ENCODE data around the gene ASCL3. TPM values are rescaled to one million over a fixed set of nuclear protein-coding genes. Genes with fewer than 3 reads are reported as not detected.

Gene ASCL3
- total and polyA plus RNA-seq, 10 of the 15 experiments (the other 5 are each of a cell fraction or from before 2014, with no cell fraction given), result not detected

GRCh38 chr11:8937159-8937558 is 5.7 kb downstream of the ASCL3 start (continued):
- TF ChIP-seq BCL3 (IDR thresholded peaks at IDR 0.05; ENCODE audit: borderline replicate concordance, insufficient read depth, low read depth, low read length, poor library complexity, severe bottlenecking) (peak; percentile 88), YY1 (IDR thresholded peaks at IDR 0.05; ENCODE audit: low read depth, low read length) (no peak), PML (IDR thresholded peaks at IDR 0.05; ENCODE audit: low read length) (no peak), MEF2A (IDR thresholded peaks at IDR 0.05; ENCODE audit: insufficient read depth, low read depth, low read length) (0 out of 2 replicates have a peak, but pooled peaks have one; percentile 7), MYB (IDR thresholded peaks at IDR 0.05; ENCODE audit: borderline replicate concordance, low read depth, low read length) (no peak), ASH2L (IDR thresholded peaks at IDR 0.05; ENCODE audit: borderline replicate concordance, low read depth) (no peak), SPI1 (IDR thresholded peaks at IDR 0.05; ENCODE audit: borderline replicate concordance, insufficient read depth, low read depth, low read length) (no peak), ZNF622 (IDR thresholded peaks at IDR 0.05) (no peak), NR2F1 (conservative IDR thresholded peaks at IDR 0.05) (no peak), RFX5 (IDR thresholded peaks at IDR 0.05; ENCODE audit: low read depth, low read length) (no peak), STAT1 (conservative IDR thresholded peaks at IDR 0.05) (no peak), ZNF274 (IDR thresholded peaks at IDR 0.05; ENCODE audit: insufficient read depth, insufficient read length) (no peak), MEF2B (IDR thresholded peaks at IDR 0.05; ENCODE audit: partially characterized antibody, poor library complexity, severe bottlenecking) (peak; percentile 56), FOS (IDR thresholded peaks at IDR 0.05; ENCODE audit: borderline replicate concordance, extremely low read depth, insufficient read length) (no peak), NFIC (IDR thresholded peaks at IDR 0.05; ENCODE audit: low read depth, low read length) (0 out of 2 replicates have a peak, but pooled peaks have one; percentile 34), TCF3 (IDR thresholded peaks at IDR 0.05; ENCODE audit: borderline replicate concordance, insufficient read depth, low read depth, low read length) (no peak), PAX5 (IDR thresholded peaks at IDR 0.05; ENCODE audit: borderline replicate concordance, low read depth, low read length) (peak; percentile 98), CBFB (IDR thresholded peaks at IDR 0.05; ENCODE audit: low read depth) (no peak), RCOR1 (conservative IDR thresholded peaks at IDR 0.05; ENCODE audit: low read depth, low read length) (no peak), HDAC6 (IDR thresholded peaks at IDR 0.05; ENCODE audit: unreplicated experiment) (no peak), BMI1 (IDR thresholded peaks at IDR 0.05; ENCODE audit: borderline replicate concordance) (no peak)
- TF ChIP-seq, protein P1, sequence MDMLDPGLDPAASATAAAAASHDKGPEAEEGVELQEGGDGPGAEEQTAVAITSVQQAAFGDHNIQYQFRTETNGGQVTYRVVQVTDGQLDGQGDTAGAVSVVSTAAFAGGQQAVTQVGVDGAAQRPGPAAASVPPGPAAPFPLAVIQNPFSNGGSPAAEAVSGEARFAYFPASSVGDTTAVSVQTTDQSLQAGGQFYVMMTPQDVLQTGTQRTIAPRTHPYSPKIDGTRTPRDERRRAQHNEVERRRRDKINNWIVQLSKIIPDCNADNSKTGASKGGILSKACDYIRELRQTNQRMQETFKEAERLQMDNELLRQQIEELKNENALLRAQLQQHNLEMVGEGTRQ (IDR thresholded peaks at IDR 0.05; ENCODE audit: borderline replicate concordance, low read depth, low read length), result no peak
- TF ChIP-seq, protein P2, sequence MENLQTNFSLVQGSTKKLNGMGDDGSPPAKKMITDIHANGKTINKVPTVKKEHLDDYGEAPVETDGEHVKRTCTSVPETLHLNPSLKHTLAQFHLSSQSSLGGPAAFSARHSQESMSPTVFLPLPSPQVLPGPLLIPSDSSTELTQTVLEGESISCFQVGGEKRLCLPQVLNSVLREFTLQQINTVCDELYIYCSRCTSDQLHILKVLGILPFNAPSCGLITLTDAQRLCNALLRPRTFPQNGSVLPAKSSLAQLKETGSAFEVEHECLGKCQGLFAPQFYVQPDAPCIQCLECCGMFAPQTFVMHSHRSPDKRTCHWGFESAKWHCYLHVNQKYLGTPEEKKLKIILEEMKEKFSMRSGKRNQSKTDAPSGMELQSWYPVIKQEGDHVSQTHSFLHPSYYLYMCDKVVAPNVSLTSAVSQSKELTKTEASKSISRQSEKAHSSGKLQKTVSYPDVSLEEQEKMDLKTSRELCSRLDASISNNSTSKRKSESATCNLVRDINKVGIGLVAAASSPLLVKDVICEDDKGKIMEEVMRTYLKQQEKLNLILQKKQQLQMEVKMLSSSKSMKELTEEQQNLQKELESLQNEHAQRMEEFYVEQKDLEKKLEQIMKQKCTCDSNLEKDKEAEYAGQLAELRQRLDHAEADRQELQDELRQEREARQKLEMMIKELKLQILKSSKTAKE (IDR thresholded peaks at IDR 0.05; ENCODE audit: low read depth, poor library complexity, severe bottlenecking), result no peak
